HG03196 (cell line): ENCODE measurements around the gene SLC23A1.
A peak's percentile ranks its signal among the peaks of the same experiment; 100 is the strongest.
"Not testable (repeated sequence)": the region's sequence is repeated elsewhere in the genome, so short reads cannot be mapped to it uniquely, and the experiment has no call there.

Experiments
- ATAC-seq: cut with Tn5 transposase; IDR thresholded peaks from one replicate; pipeline ENCODE4 v1.9.1; 2021; ENCODE audit not compliant: unreplicated experiment

Gene SLC23A1

DNA sequence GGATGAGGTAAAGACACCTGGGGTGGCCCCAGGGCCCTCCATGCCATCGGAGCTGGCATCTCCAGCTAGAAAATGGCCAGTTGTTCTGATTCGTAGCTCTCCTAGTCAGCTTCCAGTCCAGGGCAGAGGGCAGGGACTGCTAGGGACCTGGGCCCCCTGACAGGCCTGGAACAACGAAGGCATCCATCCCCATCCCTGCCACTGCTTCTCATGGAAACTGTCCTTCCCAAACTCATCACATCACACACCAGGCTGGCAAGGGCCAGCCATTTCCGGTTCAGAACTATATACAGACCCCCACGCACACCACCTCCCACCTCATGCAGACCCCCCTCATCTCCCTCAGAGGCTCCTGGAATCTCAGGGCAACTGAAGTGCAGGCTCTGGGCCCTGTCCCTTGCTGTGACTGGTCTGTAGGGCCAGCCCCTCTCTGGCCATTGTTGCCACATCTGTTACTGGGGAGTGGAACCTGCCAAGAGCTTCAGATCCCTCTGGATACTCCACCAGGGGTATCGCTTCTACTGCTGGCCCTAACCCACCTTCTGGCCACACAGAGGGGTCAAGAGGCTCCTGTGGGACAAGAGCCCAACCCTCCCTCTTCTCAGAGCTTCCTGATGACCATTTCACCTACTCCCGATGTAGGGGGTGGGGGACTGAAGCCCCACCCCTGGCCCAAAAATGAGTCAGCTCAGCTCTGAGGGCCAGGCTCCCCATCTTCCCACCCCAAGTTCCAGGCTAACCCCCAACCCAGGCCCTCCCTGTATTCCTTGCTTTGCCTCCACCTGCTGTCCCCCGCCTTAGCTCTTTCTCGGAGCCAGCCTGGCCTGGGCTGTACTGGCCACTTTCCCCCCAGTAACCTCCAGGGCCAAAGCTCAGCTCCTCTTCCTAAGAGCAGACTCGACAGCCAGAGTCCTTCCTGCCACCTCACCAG lies 7.8 kb upstream of the SLC23A1 start:
- no peak for ATAC-seq

DNA sequence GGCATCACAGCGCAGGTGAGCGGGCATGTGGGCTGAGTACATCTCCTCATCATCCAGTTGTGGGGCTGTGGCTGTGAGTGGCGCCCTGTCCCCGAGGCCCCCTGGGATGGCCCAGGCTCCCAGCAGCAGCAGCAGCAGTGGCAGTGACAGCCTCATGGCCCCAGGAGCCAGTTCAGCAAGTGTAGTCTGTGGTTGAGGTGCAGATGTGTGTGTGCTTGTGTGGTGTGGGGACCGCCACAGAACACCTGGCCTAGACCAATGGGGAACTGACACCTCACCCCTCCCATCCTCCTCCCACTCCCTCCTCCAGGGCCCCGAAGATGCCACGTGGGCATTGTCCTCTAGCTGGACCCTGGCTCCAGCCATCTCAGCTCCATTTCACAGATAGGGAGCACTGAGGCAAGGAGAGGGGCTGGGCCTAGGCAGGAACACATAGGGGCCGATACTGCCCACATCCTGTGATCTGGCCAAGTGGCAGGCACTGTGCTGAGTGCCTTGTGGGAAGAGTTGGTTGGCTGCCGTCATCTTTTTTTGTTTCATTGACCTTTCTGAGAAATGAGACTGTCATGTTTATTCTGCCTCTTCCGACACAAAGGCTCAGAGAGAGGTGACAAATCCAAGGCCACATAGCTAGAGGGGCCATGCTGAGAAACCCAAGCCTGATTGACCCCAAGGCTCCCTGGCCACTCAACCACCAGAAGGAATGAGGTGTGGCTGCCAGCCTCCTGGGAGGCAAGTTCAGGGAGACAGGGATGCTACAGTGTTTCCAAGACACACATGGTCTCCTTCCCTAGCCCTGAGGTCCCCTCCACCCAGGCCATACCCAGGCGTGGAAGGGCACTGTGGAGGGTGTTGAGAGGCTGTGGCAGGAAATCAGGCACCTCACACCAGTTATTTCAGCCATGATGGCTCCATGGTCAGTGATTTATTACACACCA lies 6.9 kb upstream of the SLC23A1 start, which contains the start of gene MZB1:
Gene MZB1 (minus strand): TSS at position 213 of the 938 bp plus-strand sequence. CDS start 57 bp downstream, at position 156.
- peak; percentile 37 for ATAC-seq

DNA sequence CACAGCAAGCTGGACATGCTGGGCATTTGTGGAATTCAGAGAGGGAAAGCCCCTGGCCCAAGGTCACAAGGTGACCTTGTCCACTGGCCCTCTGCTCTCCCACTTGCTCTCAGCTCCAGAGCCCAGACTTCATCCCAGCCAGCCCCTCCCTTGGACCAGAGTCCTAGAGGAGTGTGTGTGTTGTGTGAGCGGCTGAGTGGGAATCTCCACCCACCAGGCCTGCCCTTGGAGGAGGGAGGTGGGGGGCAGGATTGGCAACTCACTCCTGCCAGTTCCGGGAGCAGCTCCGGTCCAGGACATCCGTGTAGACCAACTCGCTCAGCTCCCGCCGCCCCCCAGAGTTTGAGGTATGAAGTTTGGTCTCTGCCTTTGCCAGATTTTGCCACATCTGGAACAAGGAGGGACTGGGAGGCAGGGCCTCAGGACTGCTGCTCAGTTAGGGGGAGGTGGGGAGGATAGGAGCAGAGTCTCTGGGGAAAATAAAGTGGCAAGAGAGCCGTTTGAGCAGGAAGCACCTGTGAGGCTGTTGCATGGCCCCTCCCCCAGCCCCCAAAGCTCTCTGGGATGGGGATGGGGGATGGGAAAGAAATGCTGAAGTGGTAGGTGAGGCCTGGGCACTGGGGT lies 5.2 kb upstream of the SLC23A1 start:
- no peak for ATAC-seq

DNA sequence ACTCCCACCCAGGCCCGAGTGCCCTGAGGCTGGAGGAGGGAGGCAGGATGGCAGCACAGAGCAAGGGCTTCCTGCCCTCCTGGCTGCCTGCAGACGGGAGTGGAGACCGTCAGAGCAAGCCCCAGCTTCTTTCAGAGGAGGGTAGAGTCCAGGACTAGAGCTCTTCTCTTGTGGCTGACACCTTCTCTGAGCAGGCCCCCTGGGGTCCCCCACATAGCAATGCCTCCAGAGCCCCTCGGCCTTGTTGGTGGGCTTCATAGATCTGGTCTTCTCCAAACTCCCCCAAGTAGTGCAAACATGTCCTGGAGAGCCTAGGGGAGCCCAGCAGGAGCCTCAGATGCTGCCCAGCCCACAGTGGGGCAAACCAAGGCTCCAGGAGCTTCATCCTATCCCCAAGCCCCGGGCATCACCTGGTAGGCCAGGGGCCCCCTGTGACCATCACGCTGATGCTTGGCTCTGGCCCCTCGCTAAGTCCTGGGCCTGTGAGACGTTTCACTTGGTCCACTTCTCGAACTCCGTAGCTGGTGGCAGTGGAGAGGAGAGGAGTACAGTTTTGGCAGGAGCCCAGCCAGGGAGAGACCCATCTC lies 4.6 kb upstream of the SLC23A1 start:
- ATAC-seq = no peak

DNA sequence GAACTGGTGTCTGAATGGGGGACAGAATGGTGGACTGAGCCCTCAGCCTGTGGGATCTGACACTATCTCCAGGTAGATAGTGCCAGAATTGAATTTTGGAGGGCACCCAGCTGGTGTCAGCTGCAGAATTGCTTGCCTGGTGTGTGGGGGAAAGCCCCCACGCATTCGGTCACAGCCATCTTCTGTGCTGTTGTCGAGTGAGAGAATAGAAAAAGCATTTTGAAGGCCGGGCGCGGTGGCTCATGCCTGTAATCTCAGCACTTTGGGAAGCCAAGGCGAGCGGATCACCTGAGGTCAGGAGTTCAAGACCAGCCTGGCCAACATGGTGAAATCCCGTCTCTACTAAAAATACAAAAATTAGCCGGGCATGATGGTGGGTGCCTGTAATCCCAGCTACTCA lies 3.9 kb upstream of the SLC23A1 start:
- not testable (repeated sequence) for ATAC-seq

DNA sequence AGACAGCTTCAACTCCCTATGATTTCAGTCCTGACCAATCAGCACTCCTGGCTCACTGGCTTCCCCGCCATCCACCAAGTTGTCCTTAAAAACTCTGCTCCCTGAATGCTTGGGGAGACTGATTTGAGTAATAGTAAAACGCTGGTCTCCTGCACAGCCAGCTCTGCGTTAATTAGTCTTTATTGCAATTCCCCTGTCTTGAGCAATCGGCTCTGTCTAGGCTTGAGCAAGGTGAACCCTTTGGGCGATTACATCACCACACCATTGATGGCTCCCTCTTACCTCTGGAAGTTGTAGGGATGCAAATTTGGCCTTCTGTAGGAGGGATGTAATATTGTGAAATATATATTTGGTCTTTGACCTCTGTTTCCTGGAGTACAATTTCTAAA lies 2.9 kb upstream of the SLC23A1 start:
- ATAC-seq = no peak

DNA sequence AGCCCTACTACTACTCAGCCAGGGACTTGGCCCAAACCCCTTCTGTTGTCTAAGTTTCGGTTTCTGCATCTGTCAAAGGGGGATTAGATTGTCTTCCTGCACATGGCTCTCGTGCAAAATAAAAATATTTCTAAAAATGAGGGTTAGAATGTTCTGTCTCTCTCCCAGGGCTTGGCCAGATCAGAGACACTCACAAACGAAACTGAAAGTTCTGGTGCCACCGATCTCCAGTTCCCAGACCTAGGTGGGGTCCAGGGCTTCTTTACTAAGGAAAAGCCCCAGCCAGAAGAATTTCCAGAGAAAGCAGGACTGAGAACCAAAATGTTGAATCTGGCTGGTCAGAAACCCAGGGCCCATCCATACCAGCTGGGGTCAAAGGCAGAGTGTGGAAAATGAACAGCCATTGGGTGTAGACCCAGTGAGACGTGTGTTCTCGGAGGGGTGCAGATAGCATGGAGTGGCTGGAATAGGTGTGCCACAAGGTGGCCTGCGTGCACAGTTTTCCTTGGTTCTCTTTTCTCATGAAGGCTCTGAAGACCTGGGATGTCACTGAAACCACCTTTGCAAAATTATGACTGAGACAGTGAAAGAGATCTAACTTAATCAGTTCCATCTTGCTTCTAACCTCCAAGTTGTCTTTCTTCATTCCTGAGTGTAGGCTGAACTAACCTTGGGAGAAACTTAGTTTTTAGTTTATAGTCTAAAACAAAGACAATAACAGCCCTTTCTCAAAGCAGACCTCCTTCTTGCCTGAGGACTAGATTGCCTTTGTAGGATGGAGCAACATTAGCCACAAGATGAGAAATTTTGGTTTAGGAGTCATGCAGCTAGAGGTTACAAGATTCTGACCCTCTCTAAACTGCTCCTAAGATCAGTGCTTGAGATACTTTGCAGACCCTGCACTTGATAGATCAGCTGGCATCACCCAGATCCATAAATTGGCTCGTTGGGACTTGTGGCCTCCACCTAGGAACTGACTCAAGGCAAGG lies 2.3 kb upstream of the SLC23A1 start:
- ATAC-seq = no peak

DNA sequence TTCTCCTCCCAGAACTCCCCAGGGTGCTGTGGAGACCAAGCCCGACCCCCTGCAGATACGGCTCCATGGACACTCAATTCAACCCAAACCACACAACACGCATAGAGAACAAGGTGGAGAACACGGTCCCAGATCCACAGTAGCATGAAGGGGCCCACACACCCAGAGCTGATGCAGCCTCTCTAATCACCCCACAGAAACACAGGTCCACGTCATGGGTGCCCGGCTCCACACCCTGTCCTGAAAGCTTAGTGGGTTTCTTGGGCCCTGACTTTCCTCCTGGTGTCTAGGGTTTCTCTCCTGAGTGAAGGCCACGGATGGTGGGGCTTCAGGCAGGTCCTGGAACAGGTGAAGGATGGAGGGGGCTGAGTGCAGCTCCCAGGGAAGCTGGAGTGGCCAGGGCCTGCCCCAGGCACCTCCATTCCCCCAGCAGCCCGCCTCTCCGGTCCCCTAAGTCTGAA lies 1.5 kb upstream of the SLC23A1 start:
- ATAC-seq = no peak

DNA sequence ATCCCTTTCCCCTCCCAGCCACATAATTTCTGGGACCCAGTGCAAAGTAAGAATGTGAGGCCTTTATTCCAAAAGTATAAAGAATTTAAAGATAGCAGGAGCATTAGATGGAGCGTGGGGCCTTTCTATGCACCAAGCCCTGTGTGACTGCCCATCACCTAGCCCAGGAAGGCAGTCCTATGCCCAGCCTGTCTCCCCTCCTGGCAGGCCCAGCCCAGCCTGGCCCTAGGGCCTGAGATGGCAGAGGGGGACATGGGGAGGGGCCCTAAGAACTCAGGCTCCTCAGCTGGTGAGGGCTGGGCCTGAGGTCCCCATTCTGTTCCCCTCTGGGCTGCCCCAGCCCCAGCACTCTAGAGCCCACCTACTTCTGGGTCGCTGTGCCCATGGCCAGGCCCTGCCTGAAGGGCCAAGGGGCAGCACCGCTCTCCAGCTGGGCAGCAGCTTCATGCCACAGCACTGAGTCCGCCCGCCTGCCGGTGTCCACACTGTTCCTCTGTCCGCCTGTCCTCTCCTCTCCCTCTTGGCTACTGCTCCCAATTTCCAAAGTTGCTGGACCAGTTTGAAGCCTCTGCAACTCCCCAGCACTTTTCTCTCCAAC lies 995 bp upstream of the SLC23A1 start:
- ATAC-seq = no peak

DNA sequence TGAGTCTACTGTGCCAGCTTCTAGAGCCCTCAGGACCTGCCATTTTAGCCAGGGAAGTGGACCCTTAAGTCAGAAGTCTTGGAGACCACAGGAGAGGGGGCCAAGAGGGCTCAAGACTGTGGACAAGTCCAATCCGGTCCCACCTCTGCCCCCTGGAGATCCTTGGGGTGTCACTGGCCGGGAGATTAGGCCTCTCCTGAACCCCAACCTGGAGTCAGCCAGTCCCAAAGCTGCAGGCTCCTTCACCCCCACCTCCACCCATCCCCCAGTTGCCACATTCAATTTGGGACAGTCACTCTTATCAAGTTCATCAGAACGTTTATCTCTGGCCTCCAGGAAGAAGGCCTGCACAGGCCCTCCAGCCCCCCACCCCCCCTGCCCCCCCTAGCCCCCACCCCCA lies 290 bp downstream of the SLC23A1 start:
- ATAC-seq = no peak

DNA sequence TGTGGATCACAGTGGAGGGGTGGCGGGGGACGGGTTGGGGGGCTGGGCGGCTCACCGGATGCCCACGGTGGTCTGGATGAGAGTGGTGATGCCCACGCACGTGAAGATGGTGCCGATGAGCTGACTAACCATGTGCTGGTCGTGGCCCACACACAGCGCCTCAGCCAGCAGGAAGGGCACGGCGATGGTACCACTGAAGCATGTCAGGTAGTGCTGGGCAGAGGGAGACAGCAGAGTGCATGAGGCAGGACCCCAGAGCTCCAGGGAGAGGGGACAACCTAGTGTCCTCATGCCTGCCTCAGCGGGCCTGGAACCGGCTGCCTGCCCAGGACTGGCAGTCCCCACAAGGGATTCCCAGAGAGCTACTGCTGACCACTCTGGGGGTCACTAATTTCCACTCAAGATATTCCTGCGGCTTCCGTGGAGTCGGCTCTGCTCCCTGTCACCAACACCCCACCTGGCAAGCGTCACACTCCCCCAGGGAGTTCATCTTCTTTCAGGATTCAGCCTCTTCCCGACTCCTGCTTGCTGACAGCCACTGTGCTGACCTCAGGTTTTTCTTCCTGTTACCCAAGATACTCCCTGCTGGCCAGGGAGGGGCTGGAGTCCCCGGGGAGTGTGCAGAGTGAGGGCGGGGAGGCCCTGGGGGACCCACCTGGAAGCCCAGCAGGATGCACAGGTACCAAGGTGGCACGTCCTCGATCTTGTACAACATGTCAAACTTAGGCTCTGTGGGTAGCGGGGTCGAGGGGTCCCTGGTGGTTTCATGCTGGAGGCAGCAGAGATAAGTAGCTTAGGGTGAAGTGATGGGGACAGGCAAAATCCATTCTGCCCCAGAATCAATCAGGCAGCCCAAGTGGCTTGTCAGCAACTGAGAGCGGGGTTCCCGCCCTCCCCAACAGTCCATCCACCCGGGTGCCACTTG lies 998 bp downstream of the SLC23A1 start:
- ATAC-seq = no peak

DNA sequence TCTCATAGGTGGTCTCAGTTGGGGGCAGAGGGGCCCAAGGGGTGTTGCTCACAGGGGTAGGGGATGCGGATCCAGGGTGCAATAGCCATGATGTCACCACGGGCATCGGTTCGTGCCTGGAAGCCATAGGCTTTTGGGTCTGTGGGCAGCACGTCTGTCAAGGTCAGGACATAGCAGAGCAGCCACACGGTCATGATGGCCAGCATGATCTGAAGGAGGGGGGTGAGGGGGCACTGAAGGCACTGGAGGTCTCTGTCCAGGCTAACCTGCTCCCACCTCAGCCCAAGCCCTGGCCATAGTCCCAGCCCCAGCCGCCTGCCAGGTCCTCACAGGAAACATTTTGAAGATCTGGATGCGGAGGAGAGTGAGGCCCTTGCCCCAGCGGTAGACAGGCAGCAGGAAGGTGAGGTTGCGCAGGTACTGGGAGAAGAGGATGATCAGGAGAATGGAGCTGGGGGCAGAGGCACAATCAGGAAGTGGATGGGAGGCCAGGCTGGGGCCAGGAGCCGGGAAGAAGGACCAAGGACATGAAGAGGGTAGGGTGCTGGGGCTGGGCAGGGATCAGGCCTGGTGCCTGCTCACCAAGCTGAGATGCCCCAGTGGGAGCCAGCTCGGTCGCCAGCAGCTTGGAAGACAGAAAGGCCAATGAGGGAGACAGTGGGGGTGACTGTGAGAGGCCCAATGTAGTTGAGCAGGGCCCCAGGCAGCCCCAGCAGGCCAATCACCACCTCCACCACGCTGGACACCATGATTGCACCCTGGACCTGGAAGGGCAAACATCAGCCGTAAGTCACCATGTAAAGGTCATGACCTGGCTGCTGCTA lies 3.3 kb downstream of the SLC23A1 start:
- ATAC-seq = no peak

DNA sequence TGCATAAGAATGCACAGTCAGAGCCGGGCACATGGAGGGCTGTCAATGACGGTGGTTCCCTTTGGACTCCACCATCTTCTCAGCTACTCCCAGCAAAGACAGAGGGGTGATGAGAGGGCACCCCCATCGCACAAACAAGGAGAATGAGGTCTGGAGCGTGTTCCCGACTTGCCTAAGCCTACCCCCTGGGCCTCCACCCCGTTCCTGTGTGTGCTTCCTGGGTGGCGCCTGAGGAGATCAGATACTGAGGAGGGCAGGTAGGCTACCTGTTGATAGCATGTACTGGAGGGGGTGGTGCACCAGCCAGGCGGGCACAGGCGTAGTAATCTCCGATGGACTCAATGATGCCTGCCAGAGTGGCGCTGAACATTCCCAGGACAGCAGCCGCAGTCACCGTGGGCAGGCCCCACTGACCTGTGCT lies 4.1 kb downstream of the SLC23A1 start:
- ATAC-seq = no peak

DNA sequence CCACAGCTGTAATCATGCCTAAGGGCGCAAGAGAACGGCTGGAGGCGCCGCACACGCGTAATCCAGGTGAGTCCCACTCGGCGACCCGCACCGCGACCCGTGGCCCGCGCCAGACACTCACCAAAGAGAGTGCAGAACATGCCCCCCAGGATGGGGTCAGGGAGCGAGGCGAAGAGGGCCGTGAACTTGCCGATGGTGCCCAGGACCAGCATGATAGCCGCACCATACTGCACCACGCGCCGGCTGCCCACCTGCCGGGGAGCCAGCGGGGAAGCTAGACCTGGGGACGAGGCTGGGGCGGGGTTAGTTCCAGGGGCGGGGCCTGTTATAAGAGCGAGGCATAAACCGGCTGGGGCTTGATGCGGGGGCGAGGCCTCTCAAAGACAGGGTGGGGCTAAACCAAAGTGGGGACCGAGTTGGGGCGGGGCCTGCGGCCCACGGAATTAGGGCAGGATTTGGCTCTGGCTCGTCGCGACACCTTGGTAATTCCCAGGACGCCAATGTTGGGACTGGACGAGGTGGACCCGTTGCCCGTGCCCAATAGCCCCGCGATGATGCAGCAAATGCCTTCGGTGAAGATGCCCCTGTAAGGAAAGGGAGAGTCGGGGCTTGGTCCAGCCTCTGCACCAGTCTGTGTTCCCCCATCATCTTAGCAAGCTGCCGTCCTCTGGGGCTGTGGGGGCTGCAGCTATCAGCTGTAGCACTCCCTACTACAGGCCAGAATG lies 4.8 kb downstream of the SLC23A1 start:
- no peak for ATAC-seq

DNA sequence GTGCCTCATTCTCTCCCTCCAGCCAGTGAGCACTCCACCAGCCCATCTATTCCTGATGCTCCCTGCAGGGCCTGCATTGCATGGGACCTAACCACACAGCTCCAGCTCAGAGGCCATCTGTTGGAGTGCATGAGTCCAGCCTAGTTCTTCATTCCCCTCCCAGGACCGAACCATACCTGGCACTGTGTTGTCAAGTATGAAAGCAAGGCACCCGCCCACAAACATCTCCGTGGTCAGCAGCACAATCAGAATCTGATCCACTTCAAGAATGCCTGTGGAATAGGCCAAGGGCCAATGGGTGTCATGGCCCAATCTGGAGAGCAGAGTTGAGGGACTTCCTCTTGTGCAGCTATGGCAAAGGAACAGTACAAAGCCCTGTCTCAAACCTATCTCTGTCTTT lies 5.9 kb downstream of the SLC23A1 start:
- no peak for ATAC-seq

DNA sequence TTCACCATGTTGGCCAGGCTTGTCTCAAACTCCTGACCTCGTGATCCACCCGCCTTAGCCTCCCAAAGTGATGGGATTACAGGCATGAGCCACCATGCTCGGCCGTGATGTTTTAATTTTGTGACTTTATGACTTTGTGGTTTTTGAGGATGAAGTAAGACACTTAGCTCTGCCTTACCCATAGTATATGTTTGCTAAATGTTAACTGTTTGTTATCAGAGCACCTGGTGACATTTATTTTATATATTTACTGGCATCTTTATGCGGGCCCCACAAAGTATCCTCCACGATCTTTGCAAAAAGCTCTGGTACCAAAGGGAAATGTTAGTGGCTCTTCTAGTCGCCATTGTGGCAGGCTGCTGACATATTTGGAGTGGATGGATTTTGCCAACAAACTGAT lies 6.7 kb downstream of the SLC23A1 start:
- no peak for ATAC-seq

DNA sequence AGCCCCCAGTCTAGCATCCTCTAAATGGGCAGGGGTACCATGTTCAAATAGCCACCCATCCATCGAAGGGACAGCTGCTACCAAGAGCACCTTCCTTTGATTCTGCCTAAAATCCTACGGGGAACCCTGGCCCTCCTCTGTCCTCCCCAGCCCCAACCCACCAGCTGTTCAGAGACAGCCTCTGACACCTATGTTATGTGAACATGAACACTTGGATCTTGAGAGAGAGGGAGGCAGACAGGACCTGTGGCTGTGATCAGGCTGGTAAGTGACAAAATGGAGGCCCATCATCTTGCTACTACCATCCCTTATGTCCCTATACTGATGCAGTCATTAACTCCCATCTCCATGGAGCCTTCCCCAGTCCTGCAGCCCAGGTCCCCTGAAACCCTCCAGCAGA lies 8.2 kb downstream of the SLC23A1 start:
- no peak for ATAC-seq
